IMR-90 (cell line): ENCODE results near the gene RBBP4. TPM values are rescaled to one million over a fixed set of nuclear protein-coding genes. Genes with fewer than 3 reads are reported as not detected.

Source experiments
- ATAC-seq: fragments of 200-7000 bp; cut with Tn5 transposase; 2 replicates; pipeline ENCODE4 v1.9.1; 2020; ENCODE audit warnings: low read depth, mild to moderate bottlenecking, moderate library complexity
- BruUV-seq: library from RNA; stranded (reverse); fragments of 400-500 nt; replicated peaks from 2 replicates; lab custom pipeline; 2021; lab: Mats Ljungman, UMichigan
- CTCF ChIA-PET: fragments of 300-600 bp; formaldehyde crosslinking; extraction: SDS; loops from one replicate; lab custom pipeline; 2021; ENCODE audit warnings: antibody characterized with exemption; lab: Yijun Ruan, JAX
- POLR2A ChIA-PET: fragments of 300-600 bp; sonication (Branson Sonifier 250); formaldehyde crosslinking; loops from one replicate; lab custom pipeline; 2022; ENCODE audit warnings: antibody characterized with exemption; ENCODE audit not compliant: unreplicated experiment; lab: Charles Lee
- DNase-seq: peaks from one replicate; pipeline ENCODE4 v3.0.0; 2013
- H2AFZ ChIP-seq: replicated peaks from 2 replicates; pipeline ENCODE3; 2013; ENCODE audit warnings: low read length, mild to moderate bottlenecking; ENCODE audit not compliant: poor library complexity
- H2AK5ac ChIP-seq: 2 replicates; pipeline ENCODE4 v1.6.1; 2013; ENCODE audit warnings: low read depth, low read length, inconsistent platforms
- H2AK9ac ChIP-seq: replicated peaks from 2 replicates; pipeline ENCODE3; 2013; ENCODE audit warnings: mild to moderate bottlenecking, low read depth, low read length, moderate library complexity; ENCODE audit not compliant: poor library complexity
- H2BK120ac ChIP-seq: 2 replicates; pipeline ENCODE4 v1.6.1; 2013; ENCODE audit warnings: low read depth, low read length, inconsistent platforms
- H2BK15ac ChIP-seq: 3 replicates; pipeline ENCODE4 v1.6.1; 2013; ENCODE audit warnings: low read depth, low read length, inconsistent platforms
- H2BK20ac ChIP-seq: 2 replicates; pipeline ENCODE4 v1.6.1; 2013; ENCODE audit warnings: low read depth, mild to moderate bottlenecking, inconsistent platforms, low read length, moderate library complexity
- H2BK5ac ChIP-seq: 2 replicates; pipeline ENCODE4 v1.6.1; 2013; ENCODE audit warnings: mild to moderate bottlenecking, low read depth, low read length, inconsistent platforms; ENCODE audit not compliant: poor library complexity, severe bottlenecking
- H3K14ac ChIP-seq: replicated peaks from 2 replicates; pipeline ENCODE4 v1.6.1; 2013; ENCODE audit warnings: low read depth, low read length, inconsistent platforms
- H3K18ac ChIP-seq: 2 replicates; pipeline ENCODE4 v1.6.1; 2013; ENCODE audit warnings: low read depth, low read length, control low read depth
- H3K23ac ChIP-seq: 2 replicates; pipeline ENCODE4 v1.6.1; 2013; ENCODE audit warnings: low read depth, low read length, inconsistent platforms
- H3K27ac ChIP-seq: 2 replicates; pipeline ENCODE4 v1.5.1; 2013; ENCODE audit warnings: mild to moderate bottlenecking, control low read depth, low read length; ENCODE audit not compliant: insufficient read depth
- H3K27me3 ChIP-seq: 2 replicates; pipeline ENCODE4 v1.6.1; 2013; ENCODE audit warnings: low read length; ENCODE audit not compliant: control insufficient read depth, insufficient read depth
- H3K36me3 ChIP-seq: 2 replicates; pipeline ENCODE4 v1.6.1; 2013; ENCODE audit warnings: low read length, mixed read lengths; ENCODE audit not compliant: control insufficient read depth, insufficient read depth
- H3K4ac ChIP-seq: 2 replicates; pipeline ENCODE4 v1.6.1; 2013; ENCODE audit warnings: low read depth, low read length, inconsistent platforms
- H3K4me1 ChIP-seq: 2 replicates; pipeline ENCODE4 v1.6.1; 2013; ENCODE audit warnings: low read length, mixed read lengths; ENCODE audit not compliant: control insufficient read depth, insufficient read depth
- H3K4me2 ChIP-seq: 2 replicates; pipeline ENCODE4 v1.6.1; 2013; ENCODE audit warnings: low read depth, mild to moderate bottlenecking, control low read depth, low read length, moderate library complexity
- H3K4me3 ChIP-seq: 2 replicates; pipeline ENCODE4 v1.5.1; 2013; ENCODE audit warnings: low read depth, mild to moderate bottlenecking, control low read depth, low read length, moderate library complexity; ENCODE audit not compliant: insufficient read depth
- H3K56ac ChIP-seq: 2 replicates; pipeline ENCODE4 v1.6.1; 2013; ENCODE audit warnings: low read length, inconsistent platforms; ENCODE audit not compliant: insufficient read depth; ENCODE audit errors: extremely low read depth
- H3K79me1 ChIP-seq, 2 experiments: 2 replicates each; pipeline ENCODE4 v1.6.1; 2013; ENCODE audit warnings: low read length in 2 of 2, inconsistent platforms in 1 of 2, low read depth in 1 of 2
- H3K9ac ChIP-seq: 2 replicates; pipeline ENCODE4 v1.6.1; 2013; ENCODE audit warnings: low read depth, low read length, control low read depth
- H3K9me1 ChIP-seq: 2 replicates; pipeline ENCODE4 v1.6.1; 2013; ENCODE audit warnings: low read length, inconsistent platforms; ENCODE audit not compliant: insufficient read depth
- H3K9me3 ChIP-seq: 2 replicates; pipeline ENCODE4 v1.6.1; 2013; ENCODE audit warnings: low read length; ENCODE audit not compliant: control insufficient read depth, insufficient read depth
- H4K20me1 ChIP-seq: 2 replicates; pipeline ENCODE4 v1.6.1; 2013; ENCODE audit warnings: low read length, inconsistent platforms; ENCODE audit not compliant: insufficient read depth
- H4K5ac ChIP-seq: 2 replicates; pipeline ENCODE4 v1.6.1; 2013; ENCODE audit warnings: mild to moderate bottlenecking, low read depth, low read length, control low read depth
- H4K8ac ChIP-seq, 2 experiments: 2 replicates each; pipeline ENCODE4 v1.6.1; 2013; ENCODE audit warnings: low read depth in 2 of 2, low read length in 2 of 2, control low read depth in 1 of 2, inconsistent platforms in 1 of 2
- H4K91ac ChIP-seq: 2 replicates; pipeline ENCODE4 v1.6.1; 2013; ENCODE audit warnings: low read depth, low read length, inconsistent platforms; ENCODE audit not compliant: insufficient read depth
- BHLHE40 ChIP-seq: fragments of 150-350 bp; IDR thresholded peaks from 2 replicates; pipeline ENCODE4 v1.6.1; 2016; ENCODE audit warnings: mild to moderate bottlenecking, low read depth, low read length
- CEBPB ChIP-seq: IDR thresholded peaks from 2 replicates; pipeline ENCODE4 v1.6.1; 2012; ENCODE audit warnings: low read depth, low read length, improper control_type of control experiment
- FOS ChIP-seq: fragments of 150-350 bp; IDR thresholded peaks from 2 replicates; pipeline ENCODE4 v1.6.1; 2016; ENCODE audit warnings: low read depth, low read length
- MAFK ChIP-seq: IDR thresholded peaks from 2 replicates; pipeline ENCODE4 v1.6.1; 2012; ENCODE audit warnings: low read depth, low read length, improper control_type of control experiment
- MXI1 ChIP-seq: IDR thresholded peaks from 2 replicates; pipeline ENCODE4 v1.6.1; 2012; ENCODE audit warnings: low read depth, mild to moderate bottlenecking, low read length, moderate library complexity, borderline replicate concordance
- POLR2A ChIP-seq: IDR thresholded peaks from 2 replicates; pipeline ENCODE4 v1.6.1; 2012; ENCODE audit warnings: mild to moderate bottlenecking, low read depth, low read length
- RAD21 ChIP-seq: IDR thresholded peaks from 2 replicates; pipeline ENCODE4 v1.6.1; 2012; ENCODE audit warnings: low read length, improper control_type of control experiment
- RCOR1 ChIP-seq: IDR thresholded peaks from 2 replicates; pipeline ENCODE4 v1.6.1; 2012; ENCODE audit warnings: mild to moderate bottlenecking, low read length, improper control_type of control experiment; ENCODE audit not compliant: insufficient replicate concordance
- SMC3 ChIP-seq: fragments of 150-350 bp; IDR thresholded peaks from 2 replicates; pipeline ENCODE4 v1.6.1; 2016; ENCODE audit warnings: low read depth, mild to moderate bottlenecking, antibody characterized with exemption, low read length, moderate library complexity
- WGBS, 2 experiments: methylation state at CpG; one replicate each; pipeline versions ENCODE4 v1.1.5 to v1.1.7; 2013; ENCODE audit warnings: missing lambda C conversion rate in 2 of 2; ENCODE audit not compliant: insufficient read length in 1 of 2; ENCODE audit errors: extremely low coverage in 2 of 2; 5-methylcytosine and 5-hydroxymethylcytosine counted together
- dilution Hi-C: fragments of 300-500 bp; cut with HindIII; formaldehyde crosslinking; loops from one replicate; pipeline ENCODE4 v1.14.3; 2018; ENCODE audit warnings: low sequenced_read_pairs; ENCODE audit not compliant: unreplicated experiment
- in situ Hi-C: fragments of 300-500 bp; cut with MboI; formaldehyde crosslinking; loops from 3 replicates; pipeline ENCODE4 v1.14.3; 2019; ENCODE audit warnings: low sequenced_read_pairs, inconsistent platforms, mixed read lengths
- intact Hi-C: fragments of 100-400 bp; cut with micrococcal nuclease; formaldehyde crosslinking; loops from 2 replicates; pipeline ENCODE4 v1.10.0; 2022
- polyA plus RNA-seq, 3 experiments: library from polyadenylated mRNA; depleted of rRNA; stranded (reverse); fragments of >200 nt; gene quantifications; 2 replicates each; pipeline ENCODE4 v1.2.3, GENCODE V29; 2012; ENCODE audit warnings: low replicate concordance in 1 of 3
- total RNA-seq: library from RNA; depleted of rRNA; stranded (reverse); fragments of >200 nt; gene quantifications from 2 replicates; pipeline ENCODE4 v1.2.3, GENCODE V29; 2012
- TF ChIP-seq, protein P1 (sequence below): fragments of 150-350 bp; IDR thresholded peaks from 2 replicates; pipeline ENCODE4 v1.6.1; 2017; ENCODE audit warnings: mild to moderate bottlenecking, antibody characterized with exemption, low read length, low read depth
- TF ChIP-seq, protein P2 (sequence below): conservative IDR thresholded peaks from 2 replicates; pipeline ENCODE4 v1.5.1; 2012; ENCODE audit warnings: mild to moderate bottlenecking, low read depth, low read length, improper control_type of control experiment

Gene RBBP4
- total and polyA plus RNA-seq, 2 of the 4 experiments (the other 2 are of a cell fraction) = 82.9 to 161 TPM

DNA sequence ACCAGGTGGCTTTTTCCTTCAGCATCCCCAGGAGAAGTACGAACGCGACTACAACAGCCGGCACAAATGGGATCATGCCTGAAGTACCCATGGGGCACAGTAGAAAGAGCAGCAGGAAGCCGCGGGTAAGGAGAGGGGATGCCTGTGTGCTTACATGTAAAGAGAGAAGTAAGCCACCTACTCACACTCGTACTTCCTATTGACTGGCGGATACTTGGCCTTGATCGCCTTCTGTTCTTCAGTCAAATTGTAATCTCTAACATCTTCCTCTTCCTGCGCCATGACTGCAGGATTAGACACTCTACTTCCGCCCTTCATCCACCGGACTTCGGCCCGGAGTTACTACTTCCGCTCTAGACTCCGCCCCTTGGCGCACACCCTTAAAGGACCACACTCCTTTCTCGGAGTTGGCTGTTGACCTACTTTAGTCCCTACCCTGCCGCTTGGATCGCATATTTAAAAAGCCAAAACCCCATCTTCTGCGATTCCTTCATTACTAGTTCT, 708 bp upstream of the RBBP4 start, which contains the start of gene ZBTB8OS:
ZBTB8OS (minus strand) TSS at position 303 of the 504 bp plus-strand sequence; CDS start at position 282, 21 bp downstream.
- WGBS, 2 experiments = 0% methylated on average over 12 of the region's 21 CpGs; no CpG with 5 or more reads in 1 of the 2 experiments
- H3K56ac ChIP-seq = peak within 1 kb of the TSS; percentile 98

More for the DNA sequence above, 708 bp upstream of the RBBP4 start, which contains the start of gene ZBTB8OS:
- H3K79me1 ChIP-seq = peaks cover 16 to 44% of the 10 kb centered on the region in 2 experiments
- H2AK9ac ChIP-seq = peak within 1 kb of the TSS; percentile 99
- H4K5ac ChIP-seq = peak within 1 kb of the TSS; percentile 97
- in situ Hi-C loops (no loop called here), intact Hi-C loops (loop anchor here (2.0 kb wide), 2 partner anchors 53 to 201 kb away; partner anchors contain the start of gene SYNC), dilution Hi-C loops (no loop called here)
- H3K27ac ChIP-seq = peak within 1 kb of the TSS; percentile 96
- no peaks in the 10 kb centered on the region for H3K27me3 ChIP-seq
- peak within 1 kb of the TSS; percentile 81 to 99 for H4K8ac ChIP-seq
- no peak for TF ChIP-seq MAFK
- TF ChIP-seq, protein P1, sequence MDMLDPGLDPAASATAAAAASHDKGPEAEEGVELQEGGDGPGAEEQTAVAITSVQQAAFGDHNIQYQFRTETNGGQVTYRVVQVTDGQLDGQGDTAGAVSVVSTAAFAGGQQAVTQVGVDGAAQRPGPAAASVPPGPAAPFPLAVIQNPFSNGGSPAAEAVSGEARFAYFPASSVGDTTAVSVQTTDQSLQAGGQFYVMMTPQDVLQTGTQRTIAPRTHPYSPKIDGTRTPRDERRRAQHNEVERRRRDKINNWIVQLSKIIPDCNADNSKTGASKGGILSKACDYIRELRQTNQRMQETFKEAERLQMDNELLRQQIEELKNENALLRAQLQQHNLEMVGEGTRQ = no peak
- TF ChIP-seq RCOR1 = no peak
- TF ChIP-seq BHLHE40 = no peak
- TF ChIP-seq, protein P2, sequence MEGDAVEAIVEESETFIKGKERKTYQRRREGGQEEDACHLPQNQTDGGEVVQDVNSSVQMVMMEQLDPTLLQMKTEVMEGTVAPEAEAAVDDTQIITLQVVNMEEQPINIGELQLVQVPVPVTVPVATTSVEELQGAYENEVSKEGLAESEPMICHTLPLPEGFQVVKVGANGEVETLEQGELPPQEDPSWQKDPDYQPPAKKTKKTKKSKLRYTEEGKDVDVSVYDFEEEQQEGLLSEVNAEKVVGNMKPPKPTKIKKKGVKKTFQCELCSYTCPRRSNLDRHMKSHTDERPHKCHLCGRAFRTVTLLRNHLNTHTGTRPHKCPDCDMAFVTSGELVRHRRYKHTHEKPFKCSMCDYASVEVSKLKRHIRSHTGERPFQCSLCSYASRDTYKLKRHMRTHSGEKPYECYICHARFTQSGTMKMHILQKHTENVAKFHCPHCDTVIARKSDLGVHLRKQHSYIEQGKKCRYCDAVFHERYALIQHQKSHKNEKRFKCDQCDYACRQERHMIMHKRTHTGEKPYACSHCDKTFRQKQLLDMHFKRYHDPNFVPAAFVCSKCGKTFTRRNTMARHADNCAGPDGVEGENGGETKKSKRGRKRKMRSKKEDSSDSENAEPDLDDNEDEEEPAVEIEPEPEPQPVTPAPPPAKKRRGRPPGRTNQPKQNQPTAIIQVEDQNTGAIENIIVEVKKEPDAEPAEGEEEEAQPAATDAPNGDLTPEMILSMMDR = no peak
- peak; percentile 86 for TF ChIP-seq MXI1
- no peak for TF ChIP-seq FOS
- no peak for TF ChIP-seq CEBPB
- peak; percentile 73 for TF ChIP-seq POLR2A
- no peak for TF ChIP-seq RAD21
- TF ChIP-seq SMC3 = no peak
- POLR2A ChIA-PET = interaction anchor here (0.6 kb wide), 1 partner anchor 411 kb away, joined by 3 read pairs; no protein-coding TSS in a partner anchor
- H3K4ac ChIP-seq = peak within 1 kb of the TSS; percentile 98
- H2BK5ac ChIP-seq = peak within 1 kb of the TSS; percentile 96
- H3K4me3 ChIP-seq = peak within 1 kb of the TSS; percentile 97
- CTCF ChIA-PET = no interaction called here
- H3K4me1 ChIP-seq = peaks cover 2% of the 10 kb centered on the region; the same call in 1 of the 2 replicates
- peak within 1 kb of the TSS; percentile 99 for H3K14ac ChIP-seq
- peak; percentile 92 for DNase-seq
- H2BK15ac ChIP-seq = peak within 1 kb of the TSS; percentile 61; the same call in 1 of the 3 replicates
- peak within 1 kb of the TSS; percentile 90 for H2AFZ ChIP-seq
- H2BK20ac ChIP-seq = peak within 1 kb of the TSS; percentile 39; the same call in 1 of the 2 replicates
- H2BK120ac ChIP-seq = peak within 1 kb of the TSS; percentile 87
- BruUV-seq = no TSS peak
- peak within 1 kb of the TSS; percentile 91 for H2AK5ac ChIP-seq
- peaks cover 15% of the 10 kb centered on the region for H3K36me3 ChIP-seq
- H3K9me1 ChIP-seq = no peaks in the 10 kb centered on the region; the same call in 1 of the 2 replicates
- H3K23ac ChIP-seq = peak within 1 kb of the TSS; percentile 94
- H3K9me3 ChIP-seq = no peaks in the 10 kb centered on the region
- peak within 1 kb of the TSS; percentile 98 for H3K4me2 ChIP-seq
- peaks cover 10% of the 10 kb centered on the region for H4K20me1 ChIP-seq
- H4K91ac ChIP-seq = peak within 1 kb of the TSS; percentile 96
- peak within 1 kb of the TSS; percentile 95 for H3K9ac ChIP-seq
- H3K18ac ChIP-seq = peak within 1 kb of the TSS; percentile 93
- ATAC-seq = peak; percentile 77
